OCI-M1 (cell line): ENCODE data around the gene KNDC1.
"Not testable (repeated sequence)": the region's sequence is repeated elsewhere in the genome, so short reads cannot be mapped to it uniquely, and the experiment has no call there.

Experiments used
- DNase-seq: peaks from one replicate; lab custom pipeline; 2025; lab: John Stamatoyannopoulos, UW

The KNDC1 gene

GRCh38 chr10:133126431-133127290 is 33.4 kb upstream of the KNDC1 start:
- no peak for DNase-seq

- DNase-seq = peak; percentile 33
Observed at GRCh38 chr10:133127291-133128125, 32.5 kb upstream of the KNDC1 start.

GRCh38 chr10:133128126-133129070 is 31.6 kb upstream of the KNDC1 start:
- DNase-seq = no peak

- no peak for DNase-seq
Observed at GRCh38 chr10:133129071-133129858, 30.8 kb upstream of the KNDC1 start.

GRCh38 chr10:133129859-133130495 is 30.0 kb upstream of the KNDC1 start:
- no peak for DNase-seq

GRCh38 chr10:133130602-133131001 is 29.4 kb upstream of the KNDC1 start:
- no peak for DNase-seq

- no peak for DNase-seq
Observed at GRCh38 chr10:133131053-133131452, 29.0 kb upstream of the KNDC1 start.

- no peak for DNase-seq
Observed at GRCh38 chr10:133131734-133132472, 28.1 kb upstream of the KNDC1 start.

- no peak for DNase-seq
Observed at GRCh38 chr10:133132473-133133291, 27.3 kb upstream of the KNDC1 start.

GRCh38 chr10:133133471-133134231 is 26.4 kb upstream of the KNDC1 start:
- no peak for DNase-seq

GRCh38 chr10:133134411-133135115 is 25.5 kb upstream of the KNDC1 start:
- DNase-seq = no peak

GRCh38 chr10:133135116-133135465 is 24.9 kb upstream of the KNDC1 start:
- DNase-seq = no peak

- DNase-seq = not testable (repeated sequence)
Observed at GRCh38 chr10:133137486-133138145, 22.4 kb upstream of the KNDC1 start.

GRCh38 chr10:133139551-133140065 is 20.4 kb upstream of the KNDC1 start:
- DNase-seq = no peak

GRCh38 chr10:133140417-133141143 is 19.4 kb upstream of the KNDC1 start:
- no peak for DNase-seq
